ENCODE data around the gene LRIG2. TPM values are rescaled to one million over a fixed set of nuclear protein-coding genes. Genes with fewer than 3 reads are reported as not detected.

Gene LRIG2
- total and polyA plus RNA-seq, 2 of the 13 experiments (the other 11 are each of a cell fraction or from before 2014, with no cell fraction given): 8.1 to 12.2 TPM

DNA sequence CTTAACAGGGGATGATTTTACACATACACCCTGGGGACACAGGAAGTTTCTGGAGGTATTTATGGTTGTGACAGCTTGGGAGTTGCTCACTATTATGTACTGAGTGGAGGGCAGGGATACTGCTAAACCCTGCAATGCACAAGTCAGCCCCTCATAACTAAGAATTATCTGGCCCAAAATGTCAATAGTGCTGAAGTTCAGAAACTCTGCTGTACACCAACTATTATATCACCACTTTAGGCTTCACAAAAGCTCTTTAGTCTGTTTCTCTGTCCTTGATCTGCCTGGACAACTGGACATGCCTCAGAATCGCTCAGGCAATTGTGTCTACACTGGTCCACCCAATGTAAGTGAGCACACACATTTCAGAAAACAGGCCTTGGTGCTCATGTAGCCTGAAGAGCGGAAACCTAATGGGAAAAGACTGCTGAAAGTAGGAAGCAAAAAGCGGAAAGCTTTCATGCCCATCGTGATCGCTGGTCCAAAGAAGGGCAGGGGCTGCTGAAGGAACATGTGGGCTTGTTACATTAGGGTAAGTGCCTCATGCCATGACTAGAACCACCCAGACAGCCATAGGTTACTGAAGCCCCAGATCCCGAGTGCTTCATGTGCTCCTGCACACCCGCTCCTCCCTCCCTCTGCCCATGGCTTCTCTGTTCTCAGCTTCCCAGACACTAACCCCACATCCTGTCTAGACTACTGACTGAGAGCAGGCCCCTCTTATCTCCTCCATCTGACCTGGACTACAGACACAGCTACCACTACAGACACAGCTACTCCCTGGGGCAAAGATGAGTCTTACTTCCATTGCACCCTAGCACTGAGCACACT is 73.5 kb downstream of the LRIG2 start (continued):
- TF ChIP-seq ZNF17 (CRISPR knock-in tag; IDR thresholded peaks at IDR 0.05) (no peak), ZNF484 (CRISPR knock-in tag; IDR thresholded peaks at IDR 0.05; ENCODE audit: borderline replicate concordance, low read depth) (no peak), ERF (CRISPR knock-in tag; IDR thresholded peaks at IDR 0.05) (0 out of 2 replicates have a peak, but pooled peaks have one; percentile 52), GTF2F1 (IDR thresholded peaks at IDR 0.05; ENCODE audit: low read length) (no peak), GFI1 (CRISPR knock-in tag; IDR thresholded peaks at IDR 0.05; ENCODE audit: borderline replicate concordance) (no peak), HMG20A (CRISPR knock-in tag; IDR thresholded peaks at IDR 0.05; ENCODE audit: borderline replicate concordance) (peak; percentile 34; the same call in 1 of the 2 replicates), ZBTB7B (CRISPR knock-in tag; IDR thresholded peaks at IDR 0.05) (peak; percentile 70; the same call in 1 of the 2 replicates), NR2F1 (CRISPR knock-in tag; IDR thresholded peaks at IDR 0.05) (peak in 1 of 2 experiments; percentile 35; a peak in 1 of 4 replicates), POLR2A (IDR thresholded peaks at IDR 0.05; ENCODE audit: insufficient read depth in 1 of 2, low read depth in 2 of 2, low read length in 2 of 2) (peak in 1 of 2 experiments; percentile 41; a peak in 1 of 4 replicates), HNRNPLL (IDR thresholded peaks at IDR 0.05; ENCODE audit: low read depth, low read length, poor library complexity, severe bottlenecking) (no peak), RARG (CRISPR knock-in tag; IDR thresholded peaks at IDR 0.05; ENCODE audit: low read depth) (no peak), POLR2AphosphoS2 (IDR thresholded peaks at IDR 0.05; ENCODE audit: low read depth, low read length) (no peak), AHR (CRISPR knock-in tag; IDR thresholded peaks at IDR 0.05) (no peak), NR2C2 (CRISPR knock-in tag; IDR thresholded peaks at IDR 0.05; ENCODE audit: borderline replicate concordance) (no peak), NFE2 (CRISPR knock-in tag; IDR thresholded peaks at IDR 0.05) (no peak), ZNF329 (CRISPR knock-in tag; IDR thresholded peaks at IDR 0.05; ENCODE audit: low read depth) (no peak), RBM22 (optimal IDR thresholded peaks at IDR 0.05; ENCODE audit: low read length) (no peak), HMG20B (CRISPR knock-in tag; conservative IDR thresholded peaks at IDR 0.05) (no peak), YEATS2 (CRISPR knock-in tag; IDR thresholded peaks at IDR 0.05; ENCODE audit: borderline replicate concordance) (no peak), CENPT (CRISPR knock-in tag; IDR thresholded peaks at IDR 0.05; ENCODE audit: low read depth) (no peak), ZNF251 (CRISPR knock-in tag; IDR thresholded peaks at IDR 0.05) (no peak)
- TF ChIP-seq, protein P1, sequence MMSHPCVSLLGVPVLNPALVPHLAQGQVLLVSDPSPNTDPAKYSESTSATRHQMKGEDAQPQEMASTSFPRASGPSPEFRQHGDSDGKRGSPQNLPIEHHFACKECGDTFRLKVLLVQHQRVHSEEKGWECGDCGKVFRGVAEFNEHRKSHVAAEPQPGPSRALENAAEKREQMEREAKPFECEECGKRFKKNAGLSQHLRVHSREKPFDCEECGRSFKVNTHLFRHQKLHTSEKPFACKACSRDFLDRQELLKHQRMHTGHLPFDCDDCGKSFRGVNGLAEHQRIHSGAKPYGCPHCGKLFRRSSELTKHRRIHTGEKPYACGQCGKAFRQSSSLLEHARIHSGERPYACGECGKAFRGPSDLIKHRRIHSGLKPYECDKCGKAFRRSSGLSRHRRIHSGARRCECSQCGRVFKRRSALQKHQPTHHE (CRISPR knock-in tag; IDR thresholded peaks at IDR 0.05; ENCODE audit: borderline replicate concordance): no peak
- TF ChIP-seq, protein P2, sequence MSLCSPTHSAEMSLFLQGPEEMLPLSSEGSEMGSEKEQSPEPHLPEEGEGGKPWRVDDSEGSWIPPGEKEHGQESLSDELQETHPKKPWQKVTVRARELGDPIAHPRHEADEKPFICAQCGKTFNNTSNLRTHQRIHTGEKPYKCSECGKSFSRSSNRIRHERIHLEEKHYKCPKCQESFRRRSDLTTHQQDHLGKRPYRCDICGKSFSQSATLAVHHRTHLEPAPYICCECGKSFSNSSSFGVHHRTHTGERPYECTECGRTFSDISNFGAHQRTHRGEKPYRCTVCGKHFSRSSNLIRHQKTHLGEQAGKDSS (CRISPR knock-in tag; IDR thresholded peaks at IDR 0.05; ENCODE audit: borderline replicate concordance, low read depth): no peak; the same call in 1 of the 2 replicates
- TF ChIP-seq, protein P3, sequence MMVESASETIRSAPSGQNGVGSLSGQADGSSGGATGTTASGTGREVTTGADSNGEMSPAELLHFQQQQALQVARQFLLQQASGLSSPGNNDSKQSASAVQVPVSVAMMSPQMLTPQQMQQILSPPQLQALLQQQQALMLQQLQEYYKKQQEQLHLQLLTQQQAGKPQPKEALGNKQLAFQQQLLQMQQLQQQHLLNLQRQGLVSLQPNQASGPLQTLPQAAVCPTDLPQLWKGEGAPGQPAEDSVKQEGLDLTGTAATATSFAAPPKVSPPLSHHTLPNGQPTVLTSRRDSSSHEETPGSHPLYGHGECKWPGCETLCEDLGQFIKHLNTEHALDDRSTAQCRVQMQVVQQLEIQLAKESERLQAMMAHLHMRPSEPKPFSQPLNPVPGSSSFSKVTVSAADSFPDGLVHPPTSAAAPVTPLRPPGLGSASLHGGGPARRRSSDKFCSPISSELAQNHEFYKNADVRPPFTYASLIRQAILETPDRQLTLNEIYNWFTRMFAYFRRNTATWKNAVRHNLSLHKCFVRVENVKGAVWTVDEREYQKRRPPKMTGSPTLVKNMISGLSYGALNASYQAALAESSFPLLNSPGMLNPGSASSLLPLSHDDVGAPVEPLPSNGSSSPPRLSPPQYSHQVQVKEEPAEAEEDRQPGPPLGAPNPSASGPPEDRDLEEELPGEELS (CRISPR knock-in tag; IDR thresholded peaks at IDR 0.05): peak; percentile 16; the same call in 1 of the 2 replicates
- TF ChIP-seq, protein P4, sequence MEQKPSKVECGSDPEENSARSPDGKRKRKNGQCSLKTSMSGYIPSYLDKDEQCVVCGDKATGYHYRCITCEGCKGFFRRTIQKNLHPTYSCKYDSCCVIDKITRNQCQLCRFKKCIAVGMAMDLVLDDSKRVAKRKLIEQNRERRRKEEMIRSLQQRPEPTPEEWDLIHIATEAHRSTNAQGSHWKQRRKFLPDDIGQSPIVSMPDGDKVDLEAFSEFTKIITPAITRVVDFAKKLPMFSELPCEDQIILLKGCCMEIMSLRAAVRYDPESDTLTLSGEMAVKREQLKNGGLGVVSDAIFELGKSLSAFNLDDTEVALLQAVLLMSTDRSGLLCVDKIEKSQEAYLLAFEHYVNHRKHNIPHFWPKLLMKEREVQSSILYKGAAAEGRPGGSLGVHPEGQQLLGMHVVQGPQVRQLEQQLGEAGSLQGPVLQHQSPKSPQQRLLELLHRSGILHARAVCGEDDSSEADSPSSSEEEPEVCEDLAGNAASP (CRISPR knock-in tag; IDR thresholded peaks at IDR 0.05; ENCODE audit: borderline replicate concordance): 0 out of 2 replicates have a peak, but pooled peaks have one; percentile 26

All from HepG2 (cell line).